ENCODE data around the gene COMTD1. TPM values are rescaled to one million over a fixed set of nuclear protein-coding genes. Genes with fewer than 3 reads are reported as not detected.

The COMTD1 gene
- total and polyA plus RNA-seq, 2 donors (not counting 3 experiments of a cell fraction or from before 2014, with no cell fraction given) = 18.4 to 18.6 TPM

GRCh38 chr10:75253281-75254220 lies 17.8 kb upstream of the COMTD1 start:
- no peaks in the 10 kb centered on the region for H4K20me1 ChIP-seq (replicated peaks; ENCODE audit: control insufficient read depth, extremely low read depth, insufficient read depth, low read length)
- H3K4me2 ChIP-seq (ENCODE audit: insufficient read depth, low read length) = no peak overlapping the region
- TF ChIP-seq MYC (IDR thresholded peaks at IDR 0.05; ENCODE audit: low read depth, low read length) = no peak
- no peak for TF ChIP-seq POLR2AphosphoS5 (IDR thresholded peaks at IDR 0.05; ENCODE audit: insufficient read depth, low read depth, low read length)
- intact Hi-C loops (cut with micrococcal nuclease) = no loop called here
- BruUV-seq (replicated peaks) = no TSS peak
- H3K27ac ChIP-seq (ENCODE audit: insufficient read depth, low read depth, low read length) = no peak overlapping the region
- no peaks in the 10 kb centered on the region for H3K9me3 ChIP-seq (replicated peaks; ENCODE audit: control insufficient read depth, insufficient read depth, low read length)
- POLR2A ChIA-PET = no interaction called here
- H2AFZ ChIP-seq (ENCODE audit: low read depth, low read length) = no peak overlapping the region
- CTCF ChIA-PET = no interaction called here
- H3K4me3 ChIP-seq (replicated peaks in 1 of 3; ENCODE audit: insufficient read depth in 1 of 3, low read depth in 1 of 3, low read length in 3 of 3) = no peak overlapping the region
- no peak for FAIRE-seq
- no peak for DNase-seq (ENCODE audit: low read depth, low spot score)
- no peaks in the 10 kb centered on the region for H3K27me3 ChIP-seq (ENCODE audit: control insufficient read depth in 2 of 2, insufficient read depth in 2 of 2, low read length in 2 of 2)
- no peaks in the 10 kb centered on the region for H3K9me1 ChIP-seq (replicated peaks; ENCODE audit: control insufficient read depth, extremely low read depth, insufficient read depth, low read length)
- H3K9ac ChIP-seq (replicated peaks; ENCODE audit: extremely low read depth, insufficient read depth, low read length) = no peak overlapping the region
- no peaks in the 10 kb centered on the region for H3K79me2 ChIP-seq (ENCODE audit: control insufficient read depth, insufficient read depth, low read length)
- H3K36me3 ChIP-seq (ENCODE audit: control insufficient read depth in 2 of 2, extremely low read depth in 1 of 2, insufficient read depth in 2 of 2, low read length in 2 of 2) = no peaks in the 10 kb centered on the region
- H3K4me1 ChIP-seq (ENCODE audit: control insufficient read depth, extremely low read depth, insufficient read depth, low read length) = no peaks in the 10 kb centered on the region
- dilution Hi-C loops (cut with MboI; ENCODE audit: extremely low pct_ligation_motif_present, low sequenced_read_pairs) = no loop called here

- Histone ChIP-seq H3K4me2 (ENCODE audit: insufficient read depth, low read length) (no peak overlapping the region), H3K9me1 (replicated peaks; ENCODE audit: control insufficient read depth, extremely low read depth, insufficient read depth, low read length) (no peaks in the 10 kb centered on the region), H3K9ac (replicated peaks; ENCODE audit: extremely low read depth, insufficient read depth, low read length) (no peak overlapping the region), H2AFZ (ENCODE audit: low read depth, low read length) (no peak overlapping the region), H4K20me1 (replicated peaks; ENCODE audit: control insufficient read depth, extremely low read depth, insufficient read depth, low read length) (no peaks in the 10 kb centered on the region), H3K79me2 (ENCODE audit: control insufficient read depth, insufficient read depth, low read length) (no peaks in the 10 kb centered on the region), H3K36me3 (ENCODE audit: control insufficient read depth in 2 of 2, extremely low read depth in 1 of 2, insufficient read depth in 2 of 2, low read length in 2 of 2) (no peaks in the 10 kb centered on the region), H3K9me3 (replicated peaks; ENCODE audit: control insufficient read depth, insufficient read depth, low read length) (no peaks in the 10 kb centered on the region), H3K4me1 (ENCODE audit: control insufficient read depth, extremely low read depth, insufficient read depth, low read length) (no peaks in the 10 kb centered on the region), H3K4me3 (replicated peaks in 1 of 3; ENCODE audit: insufficient read depth in 1 of 3, low read depth in 1 of 3, low read length in 3 of 3) (no peak overlapping the region), H3K27ac (ENCODE audit: insufficient read depth, low read depth, low read length) (no peak overlapping the region), H3K27me3 (ENCODE audit: control insufficient read depth in 2 of 2, insufficient read depth in 2 of 2, low read length in 2 of 2) (no peaks in the 10 kb centered on the region)
- TF ChIP-seq CTCF (IDR thresholded peaks at IDR 0.05; ENCODE audit: extremely low read depth in 1 of 2, insufficient read depth in 1 of 2, low read depth in 1 of 2, low read length in 2 of 2) (no peak), GATA2 (IDR thresholded peaks at IDR 0.05; ENCODE audit: insufficient read depth, insufficient read length, low read depth, low read length) (no peak), MYC (IDR thresholded peaks at IDR 0.05; ENCODE audit: low read depth, low read length) (no peak), EZH2 (IDR thresholded peaks at IDR 0.05; ENCODE audit: borderline replicate concordance, low read depth, low read length, severe bottlenecking) (no peak), FOS (IDR thresholded peaks at IDR 0.05; ENCODE audit: borderline replicate concordance, insufficient read depth, low read length) (no peak), JUN (IDR thresholded peaks at IDR 0.05; ENCODE audit: borderline replicate concordance, insufficient read depth, insufficient read length, low read depth) (no peak), POLR2AphosphoS5 (IDR thresholded peaks at IDR 0.05; ENCODE audit: insufficient read depth, low read depth, low read length) (no peak), MAX (IDR thresholded peaks at IDR 0.05; ENCODE audit: insufficient read depth, insufficient read length) (no peak), POLR2A (IDR thresholded peaks at IDR 0.05; ENCODE audit: low read depth, low read length) (no peak)
- FAIRE-seq = no peak
- no peak for DNase-seq (ENCODE audit: low read depth, low spot score)
- dilution Hi-C loops (cut with MboI; ENCODE audit: extremely low pct_ligation_motif_present, low sequenced_read_pairs) (no loop called here), intact Hi-C loops (cut with micrococcal nuclease) (no loop called here)
- no TSS peak for BruUV-seq (replicated peaks)
- CTCF ChIA-PET = no interaction called here
- POLR2A ChIA-PET = no interaction called here
Observed at GRCh38 chr10:75250934-75251333, 15.2 kb upstream of the COMTD1 start.
